Cardiac fibroblast (primary cell): ENCODE data around the gene RIPOR2.

Experiments used
- DNase-seq, 2 donors: peaks; one replicate each; pipeline versions ENCODE4 v3.0.0 to v3.0.0-alpha.2; 2010; ENCODE audit warnings: low read depth in 2 of 2
- H3K4me3 ChIP-seq, 2 donors: replicated peaks in 1 of 2; 1 replicate in 1 of 2; 2 replicates in 1 of 2; pipeline ENCODE4 v1.5.1; 2011; ENCODE audit warnings: low read depth in 2 of 2, low read length in 2 of 2, mild to moderate bottlenecking in 2 of 2, moderate library complexity in 1 of 2
- TF ChIP-seq, protein P1 (sequence below): IDR thresholded peaks from one replicate; pipeline ENCODE4 v1.5.1; 2011; ENCODE audit warnings: low read depth, mild to moderate bottlenecking, low read length, inconsistent platforms

Gene RIPOR2

DNA sequence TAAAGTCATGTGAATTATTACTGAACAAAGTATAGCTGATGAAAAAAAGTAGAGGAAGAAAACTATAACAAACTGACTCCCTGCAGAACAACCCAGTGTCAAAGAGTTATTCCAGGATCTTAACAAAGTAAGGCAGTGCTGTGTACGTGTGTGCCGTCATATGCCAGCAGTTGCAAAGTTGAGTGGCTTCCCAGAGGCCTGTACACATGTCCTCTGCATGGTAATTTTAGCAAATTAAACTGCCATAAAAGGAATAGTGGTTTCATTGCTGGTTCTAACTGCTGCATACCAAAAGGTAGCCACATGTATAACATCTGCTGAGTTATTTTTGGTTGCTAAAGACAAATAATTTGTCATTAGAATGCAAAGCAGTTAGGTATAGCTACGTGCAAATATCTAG, 44.8 kb downstream of the RIPOR2 start:
- TF ChIP-seq, protein P1, sequence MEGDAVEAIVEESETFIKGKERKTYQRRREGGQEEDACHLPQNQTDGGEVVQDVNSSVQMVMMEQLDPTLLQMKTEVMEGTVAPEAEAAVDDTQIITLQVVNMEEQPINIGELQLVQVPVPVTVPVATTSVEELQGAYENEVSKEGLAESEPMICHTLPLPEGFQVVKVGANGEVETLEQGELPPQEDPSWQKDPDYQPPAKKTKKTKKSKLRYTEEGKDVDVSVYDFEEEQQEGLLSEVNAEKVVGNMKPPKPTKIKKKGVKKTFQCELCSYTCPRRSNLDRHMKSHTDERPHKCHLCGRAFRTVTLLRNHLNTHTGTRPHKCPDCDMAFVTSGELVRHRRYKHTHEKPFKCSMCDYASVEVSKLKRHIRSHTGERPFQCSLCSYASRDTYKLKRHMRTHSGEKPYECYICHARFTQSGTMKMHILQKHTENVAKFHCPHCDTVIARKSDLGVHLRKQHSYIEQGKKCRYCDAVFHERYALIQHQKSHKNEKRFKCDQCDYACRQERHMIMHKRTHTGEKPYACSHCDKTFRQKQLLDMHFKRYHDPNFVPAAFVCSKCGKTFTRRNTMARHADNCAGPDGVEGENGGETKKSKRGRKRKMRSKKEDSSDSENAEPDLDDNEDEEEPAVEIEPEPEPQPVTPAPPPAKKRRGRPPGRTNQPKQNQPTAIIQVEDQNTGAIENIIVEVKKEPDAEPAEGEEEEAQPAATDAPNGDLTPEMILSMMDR = no peak
- no peak overlapping the region for H3K4me3 ChIP-seq
- DNase-seq = no peak

DNA sequence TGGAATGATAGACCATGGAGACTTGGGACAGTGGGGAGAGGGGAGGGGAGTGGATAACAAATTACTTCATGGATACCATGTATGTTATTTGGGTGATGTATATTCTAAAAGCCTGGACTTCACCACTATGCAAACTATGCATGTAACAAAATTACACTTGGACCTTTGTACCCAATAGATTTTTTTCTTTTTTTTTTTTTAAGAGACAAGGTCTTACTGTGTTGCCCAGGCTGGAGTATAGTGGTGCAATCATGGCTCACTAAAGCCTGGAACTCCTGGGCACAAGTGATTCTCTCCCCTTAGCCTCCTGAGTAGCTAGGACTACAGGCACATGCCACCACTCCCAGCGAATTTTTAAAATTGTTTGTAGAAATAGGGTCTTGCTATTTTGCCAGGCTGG, 45.3 kb downstream of the RIPOR2 start:
- TF ChIP-seq, protein P1 = no peak
- no peak overlapping the region for H3K4me3 ChIP-seq
- DNase-seq = no peak

GRCh38 chr6:24888715-24889370, 46.9 kb downstream of the RIPOR2 start:
- DNase-seq = no peak
- no peak overlapping the region for H3K4me3 ChIP-seq

DNA sequence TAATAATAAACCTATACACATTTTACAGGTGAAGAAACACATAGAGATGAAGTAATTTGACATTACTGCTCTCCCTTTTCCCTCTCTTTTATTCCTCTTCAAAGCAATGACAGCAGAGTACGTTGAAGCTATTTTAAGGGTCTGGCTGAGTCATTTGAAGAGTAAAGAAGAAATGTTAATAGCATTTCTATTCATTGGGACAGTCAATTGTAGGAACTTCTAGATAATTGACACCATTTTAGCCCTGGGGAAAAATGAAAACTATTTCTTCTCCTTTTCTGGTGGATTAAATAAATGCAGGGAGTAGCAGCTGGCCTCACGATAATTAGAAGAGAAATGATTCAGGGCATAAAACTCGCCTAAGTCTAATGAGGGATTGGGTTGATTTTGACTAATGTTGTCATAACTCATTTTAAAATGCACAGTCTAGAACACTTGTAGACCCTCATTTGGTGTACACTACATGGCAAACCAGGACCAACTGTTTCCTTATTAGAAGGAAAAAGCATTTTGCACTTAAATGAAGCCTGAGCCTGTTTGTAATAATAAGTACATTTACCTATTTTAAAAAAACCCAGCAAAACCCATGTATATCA, 48.1 kb downstream of the RIPOR2 start:
- TF ChIP-seq, protein P1 = no peak
- DNase-seq = no peak

More at GRCh38 chr6:24888715-24889370, 46.9 kb downstream of the RIPOR2 start:
- TF ChIP-seq, protein P1 = no peak

GRCh38 chr6:24883618-24884017, 52.1 kb downstream of the RIPOR2 start:
- H3K4me3 ChIP-seq = no peak overlapping the region
- peak; percentile 54 to 55 for DNase-seq
- TF ChIP-seq, protein P1 = no peak

More for the DNA sequence above, 48.1 kb downstream of the RIPOR2 start:
- H3K4me3 ChIP-seq = no peak overlapping the region

GRCh38 chr6:24882835-24883555, 52.8 kb downstream of the RIPOR2 start:
- TF ChIP-seq, protein P1 = no peak
- H3K4me3 ChIP-seq = no peak overlapping the region
- DNase-seq = no peak
